Lung (tissue), 12 donors: Measurements from ENCODE around the gene CLTA. TPM values are rescaled to one million over a fixed set of nuclear protein-coding genes. Genes with fewer than 3 reads are reported as not detected.
A peak's percentile ranks its signal among the peaks of the same experiment; 100 is the strongest.

ENCODE experiments used
- ATAC-seq: fragments of 200-7000 bp; cut with Tn5 transposase; one replicate; pipeline ENCODE4 v1.9.1; 2020; ENCODE audit warnings: moderate number of reproducible peaks; ENCODE audit not compliant: insufficient read depth, low FRiP score
- DNase-seq, 3 donors: peaks; one replicate each; pipeline ENCODE4 v3.0.0-alpha.2; 2013 to 2017
- H3K27ac ChIP-seq, 2 donors: one replicate each; pipeline ENCODE4 v1.5.1; 2013; ENCODE audit warnings: mild to moderate bottlenecking in 2 of 2, moderate library complexity in 2 of 2, control low read depth in 1 of 2, inconsistent platforms in 1 of 2, low read depth in 1 of 2, low read length in 1 of 2
- H3K27me3 ChIP-seq, 3 donors: one replicate each; pipeline ENCODE4 v1.5.1; 2013; ENCODE audit warnings: low read length in 2 of 3; ENCODE audit not compliant: control insufficient read depth in 3 of 3, insufficient read depth in 3 of 3
- H3K36me3 ChIP-seq, 4 donors: one replicate each; pipeline ENCODE4 v1.5.1; 2013; ENCODE audit warnings: low read length in 4 of 4, mild to moderate bottlenecking in 1 of 4, moderate library complexity in 1 of 4; ENCODE audit not compliant: control insufficient read depth in 4 of 4, insufficient read depth in 4 of 4
- H3K4me1 ChIP-seq, 5 donors: one replicate each; pipeline ENCODE4 v1.5.1; 2013; ENCODE audit warnings: low read length in 5 of 5, mild to moderate bottlenecking in 2 of 5, moderate library complexity in 1 of 5; ENCODE audit not compliant: control insufficient read depth in 5 of 5, insufficient read depth in 5 of 5
- H3K4me3 ChIP-seq: one replicate; pipeline ENCODE4 v1.5.1; 2013; ENCODE audit warnings: mild to moderate bottlenecking, control low read depth, moderate library complexity
- H3K9ac ChIP-seq, 2 donors: one replicate each; pipeline ENCODE4 v1.5.1; 2013; ENCODE audit warnings: low read length in 2 of 2, control low read depth in 1 of 2; ENCODE audit not compliant: insufficient read depth in 1 of 2
- H3K9me3 ChIP-seq, 4 donors: one replicate each; pipeline ENCODE4 v1.5.1; 2013; ENCODE audit warnings: low read length in 3 of 4, mild to moderate bottlenecking in 1 of 4, moderate library complexity in 1 of 4; ENCODE audit not compliant: control insufficient read depth in 4 of 4, insufficient read depth in 3 of 4
- CTCF ChIP-seq: IDR thresholded peaks from 2 replicates; pipeline ENCODE4 v1.5.1; 2012; ENCODE audit warnings: mild to moderate bottlenecking; ENCODE audit errors: control extremely low read depth, extremely low read depth
- WGBS, 2 donors: extraction: QIAGEN DNeasy Blood & Tissue Kit; methylation state at CpG; one replicate each; pipeline ENCODE4 v1.1.7; 2013; 5-methylcytosine and 5-hydroxymethylcytosine counted together
- polyA plus RNA-seq, 2 donors: library from polyadenylated mRNA; stranded (reverse); fragments of 200-250 nt; gene quantifications; one replicate each; pipeline ENCODE4 v1.2.1, GENCODE V29; 2013
- total RNA-seq, 2 donors: library from RNA; depleted of rRNA in 1 of 2; stranded (reverse); fragments of >200 nt in 1 of 2; gene quantifications; one replicate each; pipeline ENCODE4 v1.2.1, GENCODE V29; 2014 to 2021
- donor health status: control.
- donor health status: control.
- donor health status: Bipolar disorder and iron deficiency.
- donor health status: healthy.
- donor health status: DM: yes; HTN: yes; CAD: no.

The CLTA gene
- total and polyA plus RNA-seq, 4 donors: 143 to 269 (median 170) TPM

GRCh38 chr9:36142510-36143244, 48.0 kb upstream of the CLTA start:
- H3K27ac ChIP-seq: peak overlapping the region in 1 of 2 donors; percentile 88
- H3K4me3 ChIP-seq: no peak overlapping the region
- peak overlapping the region in 1 of 2 donors; percentile 26 for H3K9ac ChIP-seq
- TF ChIP-seq CTCF: no peak
- 33 to 36% methylated on average over 12 of the region's 12 CpGs for WGBS, 2 donors
- H3K9me3 ChIP-seq: peaks cover 0 to 2% (median 0%) of the 10 kb centered on the region in 4 donors
- H3K36me3 ChIP-seq: peaks cover 0 to 2% (median 0%) of the 10 kb centered on the region in 4 donors
- no peaks in the 10 kb centered on the region for H3K27me3 ChIP-seq
- ATAC-seq: no peak
- peak in 2 of 3 donors; percentile 21 to 47 for DNase-seq
- peaks cover 0 to 33% (median 7%) of the 10 kb centered on the region in 5 donors for H3K4me1 ChIP-seq

DNA sequence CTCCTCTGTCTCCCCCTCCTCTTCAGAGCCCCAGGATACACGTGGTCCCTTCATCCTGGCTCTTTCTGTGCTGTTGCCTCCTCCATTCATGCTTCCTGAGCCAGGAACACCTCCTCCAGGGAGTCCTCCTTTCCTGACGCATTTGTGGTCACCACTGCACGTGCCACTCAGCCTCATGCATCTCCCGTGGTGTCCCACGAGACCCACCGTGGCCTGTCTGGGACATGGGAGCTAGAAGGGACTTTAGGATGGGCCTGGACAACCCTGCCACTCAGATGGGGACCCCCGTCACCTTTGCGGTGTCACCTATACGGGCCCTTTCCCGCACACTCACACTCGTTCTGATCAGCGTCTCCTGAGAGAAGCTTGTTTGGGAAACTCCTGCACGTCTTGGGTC, 47.5 kb upstream of the CLTA start:
- 65 to 71% methylated on average over 13 of the region's 13 CpGs for WGBS, 2 donors
- Histone ChIP-seq H3K4me3 (no peak overlapping the region), H3K9me3 (peaks cover 0 to 2% (median 0%) of the 10 kb centered on the region in 4 donors), H3K36me3 (peaks cover 0 to 2% (median 0%) of the 10 kb centered on the region in 4 donors), H3K9ac (peak overlapping the region in 1 of 2 donors; percentile 26), H3K27me3 (no peaks in the 10 kb centered on the region), H3K4me1 (peaks cover 0 to 33% (median 5%) of the 10 kb centered on the region in 5 donors), H3K27ac (peak overlapping the region in 1 of 2 donors; percentile 88)
- ATAC-seq (no peak), DNase-seq (no peak)
- no peak for TF ChIP-seq CTCF

GRCh38 chr9:36144309-36145232, 46.1 kb upstream of the CLTA start:
- Histone ChIP-seq H3K27ac (peak overlapping the region in 1 of 2 donors; percentile 11), H3K4me3 (no peak overlapping the region), H3K4me1 (peaks cover 0 to 32% (median 5%) of the 10 kb centered on the region in 5 donors), H3K27me3 (no peaks in the 10 kb centered on the region), H3K36me3 (peaks cover 0 to 2% (median 0%) of the 10 kb centered on the region in 4 donors), H3K9me3 (peaks cover 0 to 2% (median 0%) of the 10 kb centered on the region in 4 donors), H3K9ac (no peak overlapping the region)
- no peak for TF ChIP-seq CTCF
- ATAC-seq: no peak
- 57 to 71% methylated on average over 12 of the region's 12 CpGs for WGBS, 2 donors
- peak in 2 of 3 donors; percentile 16 to 47 for DNase-seq
